HG02678 (cell line): Measurements from ENCODE around the gene MED16.

Experiments
- ATAC-seq: cut with Tn5 transposase; IDR thresholded peaks from one replicate; pipeline ENCODE4 v1.9.1; 2021; ENCODE audit warnings: mild to moderate bottlenecking, moderate library complexity; ENCODE audit not compliant: unreplicated experiment

MED16 gene

GRCh38 chr19:927780-928401, 34.9 kb upstream of the MED16 start:
- no peak for ATAC-seq

- no peak for ATAC-seq
These were observed 34.4 kb upstream of the MED16 start for GRCh38 chr19:927351-927779.

GRCh38 chr19:926589-927350, 33.8 kb upstream of the MED16 start:
- ATAC-seq: no peak

- no peak for ATAC-seq
These were observed 33.3 kb upstream of the MED16 start for GRCh38 chr19:926323-926588.

GRCh38 chr19:925526-926322, 32.7 kb upstream of the MED16 start, which contains the start of gene ARID3A:
Gene ARID3A, plus strand, starts transcription at chr19:926035. Its CDS starts 3,494 bp downstream, at chr19:929529.
- ATAC-seq: peak; percentile 62

GRCh38 chr19:925087-925525, 32.1 kb upstream of the MED16 start:
- peak; percentile 34 for ATAC-seq

GRCh38 chr19:924553-925086, 31.6 kb upstream of the MED16 start:
- no peak for ATAC-seq

GRCh38 chr19:920051-920864, 27.3 kb upstream of the MED16 start:
- ATAC-seq: no peak

- no peak for ATAC-seq
These were observed 26.4 kb upstream of the MED16 start for GRCh38 chr19:919199-920050.

GRCh38 chr19:918481-919198, 25.7 kb upstream of the MED16 start:
- ATAC-seq: no peak

GRCh38 chr19:918152-918437, 25.1 kb upstream of the MED16 start:
- ATAC-seq: no peak

- no peak for ATAC-seq
These were observed 24.6 kb upstream of the MED16 start, which contains the start of gene KISS1R for GRCh38 chr19:917323-918151. Gene KISS1R, plus strand, starts transcription at chr19:917333. Its CDS starts 170 bp downstream, at chr19:917503.

- ATAC-seq: no peak
These were observed 23.8 kb upstream of the MED16 start for GRCh38 chr19:916645-917322.

GRCh38 chr19:913080-913748, 20.2 kb upstream of the MED16 start, which contains the start of gene R3HDM4:
Gene R3HDM4, minus strand, starts transcription at chr19:913219. Its CDS starts 62 bp downstream, at chr19:913157.
- ATAC-seq: peak; percentile 56

GRCh38 chr19:912181-913079, 19.4 kb upstream of the MED16 start:
- ATAC-seq: no peak
